ENCODE data around the gene LYRM4.

- TF ChIP-seq ZNF654 (tag by site-specific recombination; IDR thresholded peaks at IDR 0.05; ENCODE audit: low read depth) = no peak
- TF ChIP-seq ZNF416 (tag by site-specific recombination; IDR thresholded peaks at IDR 0.05) = no peak
- TF ChIP-seq PATZ1 (tag by site-specific recombination; IDR thresholded peaks at IDR 0.05) = no peak
- no peak for TF ChIP-seq ZNF404 (tag by site-specific recombination; IDR thresholded peaks at IDR 0.05)
- TF ChIP-seq ZNF174 (tag by site-specific recombination; IDR thresholded peaks at IDR 0.05) = no peak
- TF ChIP-seq ZNF114 (tag by site-specific recombination; IDR thresholded peaks at IDR 0.05) = no peak
- TF ChIP-seq CTCF (tag by site-specific recombination; IDR thresholded peaks at IDR 0.05) = no peak
- no peak for TF ChIP-seq ZNF658 (tag by site-specific recombination; IDR thresholded peaks at IDR 0.05)
- TF ChIP-seq TCF7L2 (IDR thresholded peaks at IDR 0.05; ENCODE audit: borderline replicate concordance, low read depth, low read length) = no peak
- no peak for TF ChIP-seq REST (tag by site-specific recombination; IDR thresholded peaks at IDR 0.05)
- no peak for TF ChIP-seq ATF2 (tag by site-specific recombination; IDR thresholded peaks at IDR 0.05; ENCODE audit: low read depth)
Observed at GRCh38 chr6:5243069-5243468, 17.7 kb downstream of the LYRM4 start.

Data from HEK293 (cell line).